MV-4-11 (cell line): Measurements from ENCODE around the gene PADI2.

Experiments used
- DNase-seq: peaks from one replicate; lab custom pipeline; 2025; lab: John Stamatoyannopoulos, UW

PADI2 gene

DNA sequence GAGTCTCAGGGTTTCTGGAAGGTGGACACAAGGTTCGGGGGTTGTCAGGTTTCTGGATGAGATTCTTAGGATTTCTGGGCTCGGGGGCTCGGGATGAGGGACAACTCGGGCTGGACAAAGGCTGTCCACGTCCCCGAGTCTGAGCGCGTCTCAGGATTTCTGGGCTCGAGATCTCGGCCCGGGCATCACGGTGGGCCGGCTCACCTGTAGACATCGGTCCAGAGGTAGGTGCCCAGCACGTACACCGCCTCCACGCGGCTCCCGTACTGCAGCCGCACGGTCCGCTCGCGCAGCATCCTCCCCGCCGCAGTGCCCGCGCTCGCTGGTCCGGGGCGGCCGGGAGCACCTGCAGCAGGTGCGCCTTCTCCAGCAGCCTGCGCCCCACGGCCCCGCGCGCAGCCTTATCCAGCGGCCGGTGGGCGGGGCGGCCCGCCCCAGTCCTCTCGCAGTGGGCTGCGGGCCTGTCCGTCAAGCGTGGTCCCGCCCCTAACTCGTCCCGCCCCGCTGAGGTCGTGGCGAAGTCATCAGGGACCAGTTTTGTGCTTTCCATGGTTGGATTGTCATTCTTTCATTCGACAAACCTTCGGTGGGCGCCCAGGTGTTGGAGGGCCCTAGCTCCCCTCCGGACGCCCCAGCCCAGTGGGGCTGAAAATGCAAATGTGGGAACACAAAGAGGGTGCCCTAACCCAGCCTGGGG lies at the start of gene PADI2:
Gene PADI2 (minus strand): TSS at position 376 of the 697 bp plus-strand sequence. CDS start 80 bp downstream, at position 296.
- peak; percentile 53 for DNase-seq

DNA sequence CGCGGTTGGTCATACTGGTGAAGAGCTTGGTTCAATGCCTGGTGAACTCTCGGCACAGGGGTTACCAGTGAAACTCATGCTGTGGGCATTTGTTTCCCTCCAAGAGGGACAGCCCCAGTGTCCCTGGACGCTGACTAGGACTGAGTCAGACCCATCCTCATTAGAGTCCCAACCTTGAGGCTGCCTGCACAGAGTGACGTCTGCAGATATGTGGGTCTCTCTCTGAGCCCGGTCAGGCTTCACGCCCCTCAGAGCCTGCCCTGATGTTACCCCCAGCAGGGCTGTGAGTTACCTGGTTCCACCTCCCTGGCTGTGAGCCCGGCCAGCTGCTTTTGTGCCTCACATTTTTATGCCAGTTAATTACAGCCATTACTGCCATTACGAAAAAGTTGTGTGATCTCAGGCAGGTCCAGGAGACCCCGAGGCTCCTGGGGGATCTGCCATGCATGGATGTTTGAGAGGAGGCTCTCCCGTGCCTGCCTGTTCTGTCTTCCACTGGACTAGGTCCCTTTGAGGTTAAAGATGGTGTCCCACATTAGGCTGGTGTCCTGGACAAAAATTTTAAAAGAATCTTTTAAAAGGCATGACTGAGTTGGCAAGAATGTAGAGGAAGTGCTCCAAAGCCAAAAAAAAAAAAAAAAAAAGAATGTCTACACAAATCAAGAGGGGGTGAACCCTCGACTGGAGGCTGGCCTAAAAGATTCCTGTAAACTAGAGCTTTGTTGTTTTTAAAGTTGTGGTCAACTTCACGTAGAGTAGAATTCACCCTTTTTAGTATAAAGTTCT lies 49.0 kb upstream of the PADI2 start:
- no peak for DNase-seq

DNA sequence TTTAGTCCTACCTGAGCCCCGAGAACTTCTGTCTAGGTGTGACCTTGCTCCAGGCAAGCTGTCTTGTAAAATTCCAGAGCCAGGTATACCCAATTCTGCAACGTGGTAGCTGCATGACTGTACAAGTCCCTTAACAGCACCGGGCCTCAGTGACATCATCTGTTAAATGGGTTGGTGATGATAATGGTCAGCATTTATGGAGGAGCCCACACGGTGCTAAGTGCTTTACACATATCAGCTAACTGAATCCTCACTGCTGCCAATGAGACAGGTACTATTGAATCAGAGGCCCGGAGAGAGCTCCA lies 48.5 kb upstream of the PADI2 start:
- no peak for DNase-seq

DNA sequence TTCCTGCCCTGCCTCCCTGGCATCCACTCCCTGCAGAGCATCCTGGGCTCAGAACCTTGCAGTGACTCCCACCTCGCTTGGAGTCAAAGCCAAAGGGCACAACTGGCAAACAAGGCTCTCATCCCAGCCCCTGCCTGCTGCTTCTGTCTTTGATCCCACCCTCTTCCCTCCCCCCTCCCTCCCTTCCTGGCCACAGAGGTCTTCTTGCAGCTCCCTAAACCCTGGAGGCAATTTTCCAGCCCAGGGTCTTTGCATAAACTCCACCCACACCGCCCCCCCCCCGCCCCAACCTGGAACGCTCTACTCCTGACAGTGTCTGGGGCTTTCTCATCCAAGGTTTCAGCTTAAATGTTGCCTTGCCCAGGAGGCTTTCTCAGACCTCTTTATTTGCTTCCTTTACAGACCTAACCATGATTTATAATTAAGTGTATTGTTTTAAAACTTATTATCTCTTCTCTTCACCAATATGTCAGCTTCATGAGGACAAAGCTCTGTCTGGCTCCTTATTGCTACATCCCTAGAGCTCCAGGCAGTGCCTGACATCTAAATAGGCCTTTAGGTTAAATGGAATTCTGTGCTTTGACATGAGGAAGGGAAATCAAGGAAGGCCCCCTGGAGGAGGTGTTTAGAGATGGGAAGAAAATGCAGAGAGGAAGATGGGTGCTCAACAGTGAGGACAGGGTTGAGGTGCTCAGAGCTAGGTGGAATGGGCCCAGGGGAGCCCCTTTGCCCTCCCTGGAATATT lies 48.0 kb upstream of the PADI2 start:
- DNase-seq = no peak

DNA sequence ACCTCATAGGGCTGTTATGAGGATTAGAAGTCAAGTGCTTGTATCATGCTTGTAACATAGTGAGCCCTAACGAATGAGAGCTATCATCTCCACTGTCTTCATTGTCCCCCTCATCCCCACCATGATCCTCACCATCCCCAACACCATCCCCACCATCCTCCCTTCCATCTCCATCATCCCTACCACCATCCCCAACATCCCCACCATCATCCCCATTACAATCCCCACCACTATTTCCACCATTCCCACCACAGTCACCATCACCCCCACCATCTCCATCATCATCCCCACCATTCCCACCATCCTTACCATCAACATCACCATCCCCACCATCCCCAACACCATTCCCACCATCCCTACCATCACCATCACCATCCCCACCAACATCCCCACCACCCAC lies 46.6 kb upstream of the PADI2 start:
- DNase-seq = no peak

DNA sequence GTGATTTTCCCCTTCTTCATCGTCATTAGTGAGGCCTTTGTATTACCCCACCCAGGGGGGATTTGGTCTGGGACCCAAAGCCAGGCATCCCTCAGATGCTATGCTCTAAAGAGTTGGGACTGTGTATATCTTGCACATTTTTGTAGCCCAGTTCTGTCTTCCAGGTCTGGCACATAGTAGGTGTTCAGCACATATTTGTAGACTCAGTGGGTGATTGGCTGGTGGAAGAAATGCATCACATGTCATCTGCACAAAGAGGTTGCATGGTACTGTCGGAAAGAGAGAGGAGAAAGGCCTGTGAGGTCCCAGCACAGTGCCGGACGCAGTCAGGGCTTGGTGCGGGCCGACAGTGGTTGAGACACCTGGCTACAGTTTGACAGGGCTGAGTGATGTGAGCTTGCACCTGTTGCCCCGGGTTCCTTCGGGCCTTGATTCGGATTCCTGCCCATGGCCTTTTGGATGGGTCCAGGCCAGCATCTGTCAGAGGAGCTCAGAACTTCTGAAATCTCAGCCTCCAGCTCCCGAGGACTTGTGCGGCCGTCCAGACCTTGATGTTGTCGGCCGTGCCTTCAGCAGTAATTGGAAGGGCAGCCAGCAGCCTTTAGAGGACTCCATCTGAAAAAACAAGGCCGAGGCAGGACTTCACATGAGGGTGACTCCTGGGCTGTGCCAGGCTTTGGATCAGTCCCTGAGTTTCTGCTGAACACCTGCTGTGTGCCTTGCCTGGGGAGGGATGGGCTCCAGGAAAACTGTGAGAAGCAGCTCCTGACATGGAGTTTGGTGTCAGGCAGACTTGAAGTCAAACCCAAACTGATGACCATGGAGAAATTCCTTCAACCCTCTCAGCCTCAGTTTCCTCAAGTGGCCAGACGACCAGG lies 44.8 kb upstream of the PADI2 start:
- no peak for DNase-seq

DNA sequence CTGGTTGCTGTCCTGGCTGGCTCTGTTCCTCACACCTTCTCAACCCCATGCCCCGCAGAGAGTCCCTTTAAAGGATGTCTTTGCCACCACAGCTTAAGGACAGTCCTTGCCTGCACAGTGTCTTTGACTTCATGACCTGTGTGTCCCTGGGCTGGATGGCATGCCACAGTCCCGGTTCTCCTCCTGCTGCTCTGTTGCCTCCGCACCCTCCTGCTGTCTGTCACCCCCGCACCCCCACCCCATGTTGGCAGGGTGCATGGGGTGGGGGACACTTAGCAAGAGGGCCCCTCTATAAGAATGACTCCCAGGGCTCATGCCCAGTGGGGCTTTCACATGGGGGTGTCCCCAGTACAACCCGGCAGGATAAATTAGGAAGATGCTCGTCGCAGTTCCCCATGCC lies 44.1 kb upstream of the PADI2 start:
- no peak for DNase-seq

DNA sequence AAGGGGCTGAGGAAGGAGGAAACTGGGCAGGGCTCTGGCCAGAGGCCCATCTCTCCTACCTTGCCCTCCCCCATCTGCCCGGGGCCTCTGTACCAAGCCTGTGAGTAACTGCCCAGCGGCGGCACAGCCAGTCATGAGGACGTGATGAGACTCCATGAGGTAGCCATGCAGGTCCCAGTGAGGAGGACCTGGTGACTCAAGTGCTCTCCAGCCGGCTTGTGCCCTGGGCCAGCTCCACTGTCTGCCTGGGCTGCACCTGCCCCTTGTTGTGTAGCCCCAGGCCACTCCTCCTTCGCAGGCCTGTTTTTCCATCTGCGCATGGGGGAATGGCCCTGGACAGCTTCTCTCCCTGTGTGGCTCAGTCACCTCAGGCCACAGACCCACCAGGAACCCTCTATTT lies 43.7 kb upstream of the PADI2 start:
- no peak for DNase-seq

DNA sequence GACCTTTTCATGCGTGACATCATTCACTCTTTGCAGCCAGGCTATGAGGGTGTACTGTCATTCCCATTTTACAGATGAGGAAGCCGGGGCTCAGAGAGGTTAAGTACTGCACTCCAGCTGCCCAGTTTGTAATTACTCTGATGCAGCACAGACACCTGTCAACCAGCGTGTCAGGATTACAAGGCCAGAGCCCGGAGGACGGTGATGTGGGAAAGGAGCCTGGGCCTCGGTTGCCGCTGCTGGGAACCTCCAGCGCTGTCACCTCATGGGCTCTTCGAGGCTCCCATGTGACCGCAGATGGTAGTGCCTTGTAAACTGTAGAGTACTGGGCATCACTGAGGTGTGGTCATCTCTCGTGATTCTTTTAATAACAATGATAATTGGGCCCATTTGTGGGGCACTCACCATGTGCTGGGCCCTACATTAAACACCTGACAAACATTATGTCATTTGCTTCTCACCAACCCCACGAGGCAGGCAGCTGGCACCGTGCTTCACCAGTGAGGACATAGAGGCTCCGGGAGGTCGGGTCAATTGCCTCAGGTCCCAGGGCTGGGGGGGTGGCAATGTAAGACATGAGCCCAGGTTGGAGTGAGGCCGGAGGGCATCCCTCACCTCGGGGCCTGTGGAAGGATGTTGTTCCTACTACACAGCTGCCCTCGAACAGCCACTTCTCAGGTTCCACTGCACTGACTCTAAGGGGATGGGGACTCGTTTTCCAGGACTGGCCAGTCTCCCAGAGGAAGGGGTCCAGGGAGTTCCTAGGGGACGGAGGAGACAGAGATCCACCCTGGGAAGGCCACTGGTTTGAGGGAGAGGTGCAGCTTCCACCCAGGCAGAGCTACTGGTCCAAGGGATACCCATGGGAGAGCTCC lies 42.9 kb upstream of the PADI2 start:
- DNase-seq = no peak

DNA sequence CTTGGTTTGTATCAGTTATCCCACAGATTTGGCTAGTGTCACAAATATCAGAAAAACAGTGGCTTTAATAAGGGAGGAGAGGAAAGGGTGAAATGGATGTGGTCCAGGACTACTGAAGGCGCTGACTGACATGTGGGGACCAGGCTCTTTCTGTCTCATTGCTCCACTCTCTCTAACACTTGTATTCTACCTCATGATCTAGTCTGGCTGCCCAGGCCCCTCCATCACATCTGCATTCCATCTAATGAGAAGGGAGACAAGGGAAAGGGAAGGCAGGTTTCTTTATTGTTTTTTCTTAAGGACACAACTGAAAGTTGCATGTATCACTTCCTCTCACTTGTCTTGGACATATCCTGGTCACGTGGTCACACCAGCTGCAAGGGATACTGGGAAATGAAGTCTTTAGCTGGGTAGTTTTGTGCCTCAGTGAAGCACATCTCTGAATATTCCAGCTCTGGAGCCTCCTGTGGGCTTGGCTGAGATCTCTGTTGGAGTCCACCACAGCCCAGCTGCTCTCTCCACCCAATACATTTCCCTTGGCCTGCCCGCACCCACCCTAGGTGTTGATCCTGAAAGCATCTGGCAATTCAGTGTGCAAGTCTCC lies 42.0 kb upstream of the PADI2 start:
- peak; percentile 76 for DNase-seq

DNA sequence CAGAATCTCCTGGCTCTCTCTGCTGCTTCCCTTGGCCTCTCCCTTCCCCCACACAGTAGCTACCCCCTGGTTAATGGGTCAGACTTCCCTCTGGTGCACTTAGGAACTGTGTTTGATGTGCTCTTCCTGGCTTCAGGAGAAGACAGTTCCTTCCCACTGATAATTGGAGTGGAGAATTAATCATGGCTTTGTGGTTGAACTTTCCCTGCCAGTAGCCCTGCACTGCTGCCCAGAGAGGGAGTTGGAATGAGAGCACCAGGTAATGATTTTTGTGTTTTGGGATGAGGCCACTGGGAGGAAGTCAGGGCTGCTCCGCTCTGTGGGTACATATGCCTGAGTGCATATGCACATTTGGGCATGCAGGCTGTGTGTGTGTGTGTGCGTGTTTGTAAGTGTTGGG lies 39.7 kb upstream of the PADI2 start:
- no peak for DNase-seq

DNA sequence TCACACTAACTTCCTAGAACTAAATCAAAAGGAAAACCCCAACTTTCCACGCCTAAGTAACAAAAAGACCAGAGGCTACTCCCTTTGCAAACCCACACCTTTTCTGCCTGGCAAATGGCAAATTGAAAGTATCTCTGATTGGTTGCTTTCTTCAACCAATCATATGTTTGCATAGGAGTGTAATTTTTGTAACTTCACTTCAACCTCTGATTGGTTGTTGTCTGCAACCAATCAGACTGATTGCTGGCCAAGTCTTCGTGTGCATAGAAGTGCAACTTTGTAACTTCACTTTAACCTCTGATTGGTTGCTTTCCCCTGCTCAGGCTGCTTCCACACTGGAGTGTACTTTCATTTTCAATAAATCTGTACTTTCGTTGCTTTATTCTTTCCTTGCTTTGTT lies 36.9 kb upstream of the PADI2 start:
- DNase-seq = no peak

DNA sequence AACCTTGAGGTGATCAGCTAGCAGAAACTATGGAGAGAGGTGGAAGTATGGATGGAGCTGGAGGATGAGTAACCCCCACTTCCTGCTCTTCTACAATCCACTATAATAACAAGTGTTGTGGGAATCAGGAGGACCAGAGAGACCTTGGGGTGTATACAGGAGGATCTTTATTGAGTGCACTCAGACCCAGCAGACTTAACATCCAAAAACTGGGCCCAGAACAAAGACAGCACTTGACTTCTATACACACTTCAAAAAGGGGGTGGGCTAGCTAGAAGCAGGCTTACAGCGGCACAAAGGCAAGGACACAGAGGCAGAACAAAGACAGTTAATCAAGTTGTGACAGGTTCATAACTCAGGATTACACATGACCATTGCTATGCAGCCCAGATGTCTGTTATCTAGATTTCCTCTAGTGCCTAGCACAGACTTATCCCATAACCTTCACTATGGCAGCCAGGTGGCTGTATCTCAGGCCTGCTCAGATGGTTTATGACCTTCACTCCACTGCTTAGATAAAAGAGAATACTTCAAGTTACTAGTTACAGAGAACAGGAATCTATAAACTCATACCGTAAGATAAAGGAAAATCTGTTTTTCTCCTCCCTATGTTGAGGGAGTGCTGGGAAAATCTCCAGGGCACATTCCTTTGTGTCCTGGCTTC lies 36.1 kb upstream of the PADI2 start:
- DNase-seq = no peak

DNA sequence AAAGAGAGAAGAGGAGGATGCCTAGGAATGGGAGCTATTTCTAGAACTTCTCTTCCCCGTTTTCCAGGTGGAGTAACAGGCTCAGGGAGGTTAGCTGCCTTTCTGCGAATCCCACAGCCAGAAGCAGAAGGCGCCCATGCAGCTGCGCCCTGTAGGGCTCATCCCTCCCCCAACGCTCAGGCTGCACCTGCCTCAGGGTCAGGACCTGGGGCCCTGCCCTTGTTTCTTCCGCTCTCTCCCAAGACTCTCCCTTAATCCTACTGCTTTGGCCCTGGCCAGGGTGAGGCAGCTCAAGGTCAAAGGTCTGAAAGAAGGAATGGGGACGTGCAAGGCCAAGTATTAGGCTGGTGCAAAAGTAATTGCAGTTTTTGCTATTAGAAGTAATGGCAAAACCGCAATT lies 30.5 kb upstream of the PADI2 start:
- no peak for DNase-seq

DNA sequence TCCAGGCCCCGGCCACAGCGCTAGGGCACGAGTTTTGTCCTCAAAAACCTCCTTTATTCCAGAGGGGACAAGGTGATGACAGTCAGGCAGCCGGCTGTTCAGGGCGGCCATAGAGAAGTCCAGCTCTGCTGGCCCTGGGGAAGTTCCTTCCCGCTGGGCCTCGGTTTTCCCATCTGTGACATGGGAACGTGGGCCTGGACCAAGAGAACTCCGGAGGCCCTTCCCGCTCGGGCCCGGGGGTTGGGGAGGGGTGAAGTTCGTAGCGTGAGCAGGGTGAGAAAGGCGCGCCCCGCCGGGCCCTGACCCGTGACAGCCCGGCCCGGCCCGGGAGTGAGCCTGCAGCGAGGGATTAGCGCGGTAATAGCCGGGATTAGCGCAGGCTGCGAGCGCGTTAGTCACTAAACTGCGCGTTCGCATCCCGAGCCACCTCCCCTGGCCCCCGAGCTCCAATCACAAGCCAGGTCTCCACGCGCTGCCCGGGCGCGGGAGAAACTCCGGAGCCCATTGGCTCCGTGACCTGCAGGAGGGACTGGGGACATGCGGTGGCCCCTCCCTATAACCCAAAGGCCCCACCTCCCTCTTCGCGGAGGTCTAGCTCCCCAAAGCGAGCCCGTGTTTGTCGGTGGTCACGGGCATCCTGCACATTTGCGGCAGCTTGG lies 29.8 kb upstream of the PADI2 start:
- DNase-seq = no peak

DNA sequence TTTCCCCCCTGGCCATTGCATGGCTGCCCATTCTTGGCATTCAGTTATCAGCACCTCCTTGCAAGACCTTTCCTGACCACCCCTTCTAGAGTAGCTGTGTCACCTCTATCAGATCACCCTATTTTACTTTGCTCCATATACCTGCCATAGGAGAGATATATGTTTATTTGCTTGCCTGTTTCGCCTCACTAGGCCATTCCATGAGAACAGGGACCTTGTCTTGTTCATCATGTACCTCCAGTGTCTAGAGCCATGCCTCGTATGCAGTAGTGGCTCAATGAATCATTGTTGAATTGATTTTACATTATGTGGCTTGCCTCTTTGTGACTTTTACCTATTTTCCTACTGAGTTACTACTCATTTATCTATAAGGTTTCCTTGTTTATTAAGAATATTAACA lies 26.4 kb upstream of the PADI2 start:
- no peak for DNase-seq

DNA sequence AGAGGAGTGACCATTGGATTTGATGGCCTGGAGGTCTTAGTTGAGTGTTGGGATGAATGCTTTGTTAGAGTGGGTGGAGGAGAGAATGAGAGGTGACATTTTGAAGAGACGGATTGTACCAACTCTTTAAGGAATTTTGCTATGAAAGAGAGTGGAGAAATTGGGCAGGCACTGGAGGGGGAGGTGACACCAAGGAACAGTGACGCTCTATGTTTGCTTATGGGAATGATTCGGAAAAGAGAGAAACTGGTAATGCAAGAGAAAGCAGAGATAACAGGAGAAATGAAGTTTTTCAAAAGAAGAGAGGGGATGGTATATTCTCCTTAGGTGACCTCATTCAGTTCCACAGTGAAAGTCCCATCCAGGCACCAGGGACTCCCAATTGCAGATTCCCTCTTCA lies 24.5 kb upstream of the PADI2 start:
- DNase-seq = no peak

DNA sequence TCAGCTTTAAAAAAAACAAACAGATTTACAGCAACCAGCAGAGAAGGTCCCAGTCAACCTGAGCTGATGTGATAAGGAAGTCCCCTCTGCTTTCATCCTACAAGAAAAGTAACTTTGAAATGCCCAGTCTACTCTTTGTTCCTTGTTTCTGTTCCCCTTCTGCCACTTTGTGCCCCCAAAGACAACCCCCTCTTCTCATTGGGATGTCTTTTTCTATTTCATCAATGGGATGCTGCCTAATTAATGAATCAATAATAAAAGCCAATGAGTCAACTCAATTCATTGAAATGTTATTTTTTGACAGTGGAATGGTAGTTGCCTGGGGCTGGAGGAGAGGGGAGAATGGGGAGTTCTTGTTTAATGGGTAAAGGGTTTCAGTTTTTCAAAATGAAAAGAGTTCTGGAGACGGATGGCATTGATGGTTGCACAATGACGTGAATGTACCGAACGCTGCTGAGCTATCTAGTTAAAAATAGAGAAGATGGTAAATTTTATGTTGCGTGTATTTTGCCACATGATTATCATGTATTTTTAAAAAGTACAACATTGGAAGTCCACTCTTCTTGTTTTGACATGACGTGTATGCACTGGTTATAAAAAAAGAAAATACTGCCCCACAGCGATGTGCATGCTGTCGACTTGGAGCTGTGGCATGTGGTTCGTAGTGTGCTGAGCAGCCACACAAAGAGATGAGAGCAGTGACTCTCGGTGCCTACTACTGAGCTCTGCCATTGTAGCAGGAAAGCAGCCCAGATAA lies 22.4 kb upstream of the PADI2 start:
- peak; percentile 91 for DNase-seq

DNA sequence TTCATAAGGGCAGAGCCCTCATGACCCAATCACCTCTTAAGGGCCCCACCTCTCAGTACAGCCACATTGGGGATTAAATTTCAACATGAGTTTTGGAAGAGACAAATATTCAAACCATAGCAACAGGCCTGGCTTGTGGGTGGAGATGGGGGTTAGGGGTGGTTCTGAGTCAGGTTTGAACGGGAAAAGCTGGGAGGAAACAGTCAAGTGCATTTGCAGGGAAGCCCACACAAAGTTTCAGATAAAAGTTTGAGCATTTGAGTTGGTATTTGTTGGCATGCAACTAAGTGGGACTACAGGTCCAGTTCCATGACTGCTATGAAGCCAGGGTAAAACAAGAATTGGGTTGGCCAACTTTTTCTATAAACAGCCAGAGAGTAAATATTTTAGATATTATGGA lies 21.0 kb upstream of the PADI2 start:
- DNase-seq = peak; percentile 9
